Keratinocyte (primary cell): ENCODE results near the gene ATP8A2.

Source experiments
- EZH2 ChIP-seq: IDR thresholded peaks from one replicate; pipeline ENCODE4 v1.6.1; 2012; ENCODE audit warnings: inconsistent platforms, mild to moderate bottlenecking, low read length, moderate library complexity
- TF ChIP-seq, protein P1 (sequence below), 3 experiments: IDR thresholded peaks in 1 of 3; conservative IDR thresholded peaks in 1 of 3; optimal IDR thresholded peaks in 1 of 3; 2 replicates in 2 of 3; 3 replicates in 1 of 3; pipeline versions ENCODE3 to v1.5.1; 2011; ENCODE audit warnings: low read length in 3 of 3, mild to moderate bottlenecking in 3 of 3, moderate library complexity in 2 of 3, control low read depth in 1 of 3, inconsistent platforms in 1 of 3; ENCODE audit not compliant: insufficient read depth in 2 of 3; ENCODE audit errors: extremely low read depth in 1 of 3

DNA sequence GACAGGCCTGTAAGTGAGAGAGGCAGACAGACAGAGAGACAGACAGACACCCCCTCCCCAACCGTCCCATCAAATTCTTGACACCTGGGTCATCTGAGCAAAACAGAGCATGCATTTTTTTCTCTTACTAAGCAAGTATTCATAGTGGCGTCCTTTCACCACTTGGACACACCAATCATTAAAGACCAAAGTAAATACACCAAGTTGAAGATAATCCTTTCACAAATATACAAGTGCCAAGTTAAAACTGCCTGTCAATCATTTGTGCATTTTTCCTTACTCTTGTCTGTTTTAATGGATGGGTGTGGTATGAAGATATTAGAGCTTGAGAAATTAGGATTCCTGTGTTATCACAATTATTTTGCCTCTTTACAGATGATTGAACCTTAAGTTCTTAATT is 337.3 kb downstream of the ATP8A2 start:
- TF ChIP-seq, protein P1, sequence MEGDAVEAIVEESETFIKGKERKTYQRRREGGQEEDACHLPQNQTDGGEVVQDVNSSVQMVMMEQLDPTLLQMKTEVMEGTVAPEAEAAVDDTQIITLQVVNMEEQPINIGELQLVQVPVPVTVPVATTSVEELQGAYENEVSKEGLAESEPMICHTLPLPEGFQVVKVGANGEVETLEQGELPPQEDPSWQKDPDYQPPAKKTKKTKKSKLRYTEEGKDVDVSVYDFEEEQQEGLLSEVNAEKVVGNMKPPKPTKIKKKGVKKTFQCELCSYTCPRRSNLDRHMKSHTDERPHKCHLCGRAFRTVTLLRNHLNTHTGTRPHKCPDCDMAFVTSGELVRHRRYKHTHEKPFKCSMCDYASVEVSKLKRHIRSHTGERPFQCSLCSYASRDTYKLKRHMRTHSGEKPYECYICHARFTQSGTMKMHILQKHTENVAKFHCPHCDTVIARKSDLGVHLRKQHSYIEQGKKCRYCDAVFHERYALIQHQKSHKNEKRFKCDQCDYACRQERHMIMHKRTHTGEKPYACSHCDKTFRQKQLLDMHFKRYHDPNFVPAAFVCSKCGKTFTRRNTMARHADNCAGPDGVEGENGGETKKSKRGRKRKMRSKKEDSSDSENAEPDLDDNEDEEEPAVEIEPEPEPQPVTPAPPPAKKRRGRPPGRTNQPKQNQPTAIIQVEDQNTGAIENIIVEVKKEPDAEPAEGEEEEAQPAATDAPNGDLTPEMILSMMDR (optimal IDR thresholded peaks at IDR 0.05 in 1 of 3, IDR thresholded peaks at IDR 0.05 in 1 of 3, conservative IDR thresholded peaks at IDR 0.05 in 1 of 3; ENCODE audit: extremely low read depth in 1 of 3, insufficient read depth in 2 of 3, low read length in 3 of 3), result no peak
- TF ChIP-seq EZH2, result no peak
